NCI-H1105 (cell line): ENCODE measurements around the gene CUX1.
"Not testable (repeated sequence)": the region's sequence is repeated elsewhere in the genome, so short reads cannot be mapped to it uniquely, and the experiment has no call there.

Experiments used
- DNase-seq: peaks from one replicate; lab custom pipeline; 2025; lab: John Stamatoyannopoulos, UW

The CUX1 gene

GRCh38 chr7:102313997-102314780, 496.8 kb downstream of the CUX1 start:
- DNase-seq = no peak

GRCh38 chr7:102317231-102318059, 500.0 kb downstream of the CUX1 start:
- no peak for DNase-seq

GRCh38 chr7:102318482-102318971, 501.1 kb downstream of the CUX1 start:
- no peak for DNase-seq

- no peak for DNase-seq
Measured at GRCh38 chr7:102319671-102320070, 502.2 kb downstream of the CUX1 start.

- no peak for DNase-seq
Measured at GRCh38 chr7:102320181-102320580, 502.8 kb downstream of the CUX1 start.

- no peak for DNase-seq
Measured at GRCh38 chr7:102320601-102321350, 503.4 kb downstream of the CUX1 start.

- no peak for DNase-seq
Measured at GRCh38 chr7:102321351-102322201, 504.1 kb downstream of the CUX1 start.

GRCh38 chr7:102322202-102322715, 504.8 kb downstream of the CUX1 start:
- no peak for DNase-seq

- no peak for DNase-seq
Measured at GRCh38 chr7:102323914-102324195, 506.4 kb downstream of the CUX1 start.

- DNase-seq = not testable (repeated sequence)
Measured at GRCh38 chr7:102325106-102325505, 507.7 kb downstream of the CUX1 start.

- DNase-seq = no peak
Measured at GRCh38 chr7:102326157-102326889, 508.9 kb downstream of the CUX1 start.

GRCh38 chr7:102327183-102327582, 509.8 kb downstream of the CUX1 start:
- not testable (repeated sequence) for DNase-seq

- not testable (repeated sequence) for DNase-seq
Measured at GRCh38 chr7:102328863-102329262, 511.4 kb downstream of the CUX1 start.

GRCh38 chr7:102329366-102329765, 511.9 kb downstream of the CUX1 start:
- not testable (repeated sequence) for DNase-seq

- not testable (repeated sequence) for DNase-seq
Measured at GRCh38 chr7:102330666-102331460, 513.4 kb downstream of the CUX1 start.
